ENCODE results near the gene OR7G2.

- TF ChIP-seq, protein P1, sequence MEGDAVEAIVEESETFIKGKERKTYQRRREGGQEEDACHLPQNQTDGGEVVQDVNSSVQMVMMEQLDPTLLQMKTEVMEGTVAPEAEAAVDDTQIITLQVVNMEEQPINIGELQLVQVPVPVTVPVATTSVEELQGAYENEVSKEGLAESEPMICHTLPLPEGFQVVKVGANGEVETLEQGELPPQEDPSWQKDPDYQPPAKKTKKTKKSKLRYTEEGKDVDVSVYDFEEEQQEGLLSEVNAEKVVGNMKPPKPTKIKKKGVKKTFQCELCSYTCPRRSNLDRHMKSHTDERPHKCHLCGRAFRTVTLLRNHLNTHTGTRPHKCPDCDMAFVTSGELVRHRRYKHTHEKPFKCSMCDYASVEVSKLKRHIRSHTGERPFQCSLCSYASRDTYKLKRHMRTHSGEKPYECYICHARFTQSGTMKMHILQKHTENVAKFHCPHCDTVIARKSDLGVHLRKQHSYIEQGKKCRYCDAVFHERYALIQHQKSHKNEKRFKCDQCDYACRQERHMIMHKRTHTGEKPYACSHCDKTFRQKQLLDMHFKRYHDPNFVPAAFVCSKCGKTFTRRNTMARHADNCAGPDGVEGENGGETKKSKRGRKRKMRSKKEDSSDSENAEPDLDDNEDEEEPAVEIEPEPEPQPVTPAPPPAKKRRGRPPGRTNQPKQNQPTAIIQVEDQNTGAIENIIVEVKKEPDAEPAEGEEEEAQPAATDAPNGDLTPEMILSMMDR (IDR thresholded peaks at IDR 0.05) = no peak
- TF ChIP-seq ZFX (IDR thresholded peaks at IDR 0.05; ENCODE audit: borderline replicate concordance) = no peak
Observed at GRCh38 chr19:9078651-9079050, 28.6 kb downstream of the OR7G2 start.
